ENCODE measurements around the gene TMEM51.

DNA sequence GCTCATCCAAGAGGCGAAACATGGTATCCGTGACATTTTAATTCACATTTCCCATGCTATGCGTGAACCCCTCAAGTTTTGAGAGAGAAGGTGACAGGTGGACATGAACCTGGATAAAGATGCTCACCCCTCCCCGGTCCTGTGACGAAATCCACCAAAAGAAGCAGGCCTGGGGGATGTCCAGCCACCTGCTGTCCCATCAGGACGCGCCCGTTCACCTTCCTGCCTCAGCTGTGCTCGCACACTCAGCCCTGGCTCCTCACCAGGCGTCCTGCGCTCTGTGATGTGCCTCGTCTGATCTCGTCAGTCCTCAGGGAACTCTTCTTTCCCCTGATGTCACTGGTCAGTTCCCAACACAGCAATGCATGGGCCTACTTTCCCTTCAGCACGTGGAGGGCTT, 103.8 kb downstream of the TMEM51 start:
- TF ChIP-seq, protein P1, sequence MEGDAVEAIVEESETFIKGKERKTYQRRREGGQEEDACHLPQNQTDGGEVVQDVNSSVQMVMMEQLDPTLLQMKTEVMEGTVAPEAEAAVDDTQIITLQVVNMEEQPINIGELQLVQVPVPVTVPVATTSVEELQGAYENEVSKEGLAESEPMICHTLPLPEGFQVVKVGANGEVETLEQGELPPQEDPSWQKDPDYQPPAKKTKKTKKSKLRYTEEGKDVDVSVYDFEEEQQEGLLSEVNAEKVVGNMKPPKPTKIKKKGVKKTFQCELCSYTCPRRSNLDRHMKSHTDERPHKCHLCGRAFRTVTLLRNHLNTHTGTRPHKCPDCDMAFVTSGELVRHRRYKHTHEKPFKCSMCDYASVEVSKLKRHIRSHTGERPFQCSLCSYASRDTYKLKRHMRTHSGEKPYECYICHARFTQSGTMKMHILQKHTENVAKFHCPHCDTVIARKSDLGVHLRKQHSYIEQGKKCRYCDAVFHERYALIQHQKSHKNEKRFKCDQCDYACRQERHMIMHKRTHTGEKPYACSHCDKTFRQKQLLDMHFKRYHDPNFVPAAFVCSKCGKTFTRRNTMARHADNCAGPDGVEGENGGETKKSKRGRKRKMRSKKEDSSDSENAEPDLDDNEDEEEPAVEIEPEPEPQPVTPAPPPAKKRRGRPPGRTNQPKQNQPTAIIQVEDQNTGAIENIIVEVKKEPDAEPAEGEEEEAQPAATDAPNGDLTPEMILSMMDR (conservative IDR thresholded peaks at IDR 0.05; ENCODE audit: low read depth, low read length): no peak
- TF ChIP-seq EZH2 (IDR thresholded peaks at IDR 0.05; ENCODE audit: borderline replicate concordance, low read depth, low read length, poor library complexity, severe bottlenecking): no peak
